HG03045 (cell line): ENCODE data around the gene VKORC1L1.
"Not testable (repeated sequence)": the region's sequence is repeated elsewhere in the genome, so short reads cannot be mapped to it uniquely, and the experiment has no call there.

Experiments used
- ATAC-seq: cut with Tn5 transposase; IDR thresholded peaks from one replicate; pipeline ENCODE4 v1.9.1; 2021; ENCODE audit warnings: mild to moderate bottlenecking, moderate library complexity; ENCODE audit not compliant: unreplicated experiment

VKORC1L1 gene

DNA sequence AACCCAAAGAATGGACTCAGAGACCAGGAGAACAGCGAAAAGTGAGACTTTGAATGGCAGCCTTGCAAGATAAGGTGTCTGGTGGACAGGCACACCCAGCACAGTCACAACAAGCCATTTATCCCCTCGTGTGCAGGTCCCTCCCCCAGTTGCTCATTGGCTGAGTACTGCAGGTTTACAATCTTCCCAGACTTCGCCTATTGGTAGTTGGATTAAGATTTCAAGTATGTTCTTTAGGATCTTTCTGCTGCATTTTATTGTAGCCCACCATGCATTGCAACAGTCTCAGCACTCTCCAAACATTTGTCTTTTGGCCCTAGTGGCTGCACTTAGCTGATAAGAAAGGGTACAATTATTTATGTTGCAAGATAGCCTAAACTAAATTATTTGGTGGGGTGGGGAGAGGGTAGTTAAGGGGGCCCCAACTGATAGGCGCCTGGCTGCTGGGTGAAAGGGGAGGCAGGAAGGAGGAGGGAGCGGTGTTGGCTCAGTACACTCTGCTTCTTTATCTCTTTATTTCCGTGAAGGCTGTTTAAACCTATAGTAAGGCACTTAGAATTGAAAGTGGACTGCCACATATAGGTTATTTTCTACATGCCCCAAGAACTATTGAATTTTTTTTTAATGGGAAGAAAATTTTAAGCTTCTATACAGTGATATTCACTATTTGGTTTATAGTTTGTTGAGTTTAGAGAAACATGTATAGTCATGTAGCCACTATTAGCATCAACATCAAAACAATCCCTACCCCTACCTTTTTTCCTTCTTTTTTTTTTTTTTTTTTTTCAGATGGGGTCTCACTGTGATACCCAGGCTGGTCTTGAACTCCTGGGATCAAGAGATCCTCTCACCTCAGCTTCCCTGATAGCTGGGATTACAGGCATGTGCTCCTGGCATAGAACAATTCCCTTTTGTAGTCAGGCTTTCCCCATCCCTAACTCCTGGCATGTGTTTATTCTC is 54.9 kb downstream of the VKORC1L1 start:
- no peak for ATAC-seq

DNA sequence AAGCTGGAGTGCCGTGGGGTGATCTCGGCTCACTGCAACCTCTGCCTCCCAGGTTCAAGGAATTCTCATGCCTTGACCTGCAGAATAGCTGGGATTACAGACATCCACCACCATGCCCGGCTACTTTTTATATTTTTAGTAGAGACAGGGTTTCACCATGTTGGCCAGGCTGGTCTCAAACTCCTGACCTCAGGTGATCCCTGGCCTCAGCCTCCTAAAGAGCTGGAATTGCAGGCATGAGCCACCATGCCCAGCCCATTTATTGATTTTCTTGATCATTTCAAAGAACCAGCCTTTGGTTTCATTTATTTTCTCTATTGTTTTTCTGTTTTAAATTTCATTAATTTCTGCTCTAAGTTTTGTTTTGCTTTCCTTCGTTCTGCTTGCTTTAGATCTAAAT is 58.8 kb downstream of the VKORC1L1 start:
- ATAC-seq: no peak

DNA sequence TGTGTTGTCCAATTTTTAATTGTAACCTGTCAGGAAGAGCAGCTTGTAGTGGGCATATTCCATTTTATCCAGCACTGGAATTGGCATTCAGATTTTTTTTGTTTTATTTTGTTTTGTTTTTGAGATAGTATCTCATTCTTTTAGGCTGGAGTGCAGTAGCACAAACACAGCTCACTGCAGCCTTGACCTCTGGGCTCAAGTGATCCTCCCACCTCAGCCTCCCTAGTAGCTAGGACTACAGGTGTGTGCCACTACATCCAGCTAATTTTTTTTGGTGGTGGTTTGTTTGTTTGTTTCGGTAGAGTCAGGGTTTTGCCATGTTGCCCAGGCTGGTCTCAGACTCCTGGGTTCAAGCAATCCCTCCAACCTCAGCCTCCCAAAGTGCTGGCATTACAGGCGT is 64.4 kb downstream of the VKORC1L1 start:
- ATAC-seq: no peak

DNA sequence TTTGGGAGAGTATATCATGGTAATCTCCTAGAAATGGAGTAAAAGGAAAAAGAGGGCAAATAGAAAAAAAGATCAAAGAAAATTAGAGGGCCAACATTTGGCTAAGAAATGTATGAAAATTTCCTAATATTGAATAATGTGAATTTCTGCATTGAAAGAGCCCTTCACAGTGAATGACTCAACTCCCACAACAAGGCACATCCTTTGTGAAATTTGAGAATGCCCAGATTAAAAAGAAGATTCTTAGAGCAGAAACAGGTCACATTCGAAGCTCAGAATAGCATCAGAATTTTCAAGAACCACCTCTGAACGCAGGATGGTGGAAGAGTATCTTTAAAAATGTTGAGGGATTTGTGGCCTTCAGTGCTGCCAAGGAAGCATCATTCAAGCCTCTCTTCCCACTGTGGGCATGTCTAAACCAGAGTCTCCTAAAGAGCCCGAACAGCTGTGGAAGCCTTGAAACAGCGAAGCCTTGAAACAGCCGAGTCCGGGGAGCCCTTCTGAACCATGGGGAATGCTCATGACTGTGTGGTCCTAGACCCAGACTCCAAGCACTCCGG is 65.5 kb downstream of the VKORC1L1 start:
- no peak for ATAC-seq

DNA sequence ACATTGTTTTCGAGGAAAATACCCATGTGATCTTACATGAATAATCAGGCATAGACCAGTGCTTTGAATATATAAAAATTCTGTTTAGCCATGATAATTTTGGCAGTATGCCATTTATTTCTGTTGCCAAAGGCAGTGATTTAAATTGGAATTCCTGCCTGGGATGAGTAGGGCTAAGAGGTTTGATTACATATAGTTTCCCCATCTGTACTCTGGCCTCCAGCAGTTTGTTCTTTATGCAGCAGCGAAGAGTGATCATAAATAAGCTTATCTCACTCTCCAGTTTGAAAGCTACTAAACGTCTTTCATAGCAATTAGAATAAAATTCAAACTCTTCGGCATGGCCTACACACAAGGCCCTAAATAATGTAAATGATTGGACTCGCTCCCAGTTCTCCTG is 72.9 kb downstream of the VKORC1L1 start:
- not testable (repeated sequence) for ATAC-seq

DNA sequence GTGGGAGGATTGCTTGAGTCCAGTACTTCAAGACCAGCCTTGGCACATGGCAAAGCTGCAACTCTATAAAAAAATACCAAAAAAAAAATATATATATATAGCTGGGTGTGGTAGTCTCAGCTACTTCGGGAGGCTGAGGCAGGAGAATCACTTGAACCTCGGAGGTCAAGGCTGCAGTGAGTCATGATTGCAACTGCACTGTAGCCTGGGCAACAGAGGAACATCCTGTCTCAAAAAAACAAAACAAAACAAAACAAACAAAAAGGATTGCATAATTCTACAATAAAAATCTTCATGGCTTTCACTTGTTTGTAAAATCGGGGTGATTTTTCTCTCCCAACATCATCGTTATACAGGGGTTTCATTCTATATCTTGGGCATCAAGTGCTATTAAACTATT is 74.0 kb downstream of the VKORC1L1 start:
- no peak for ATAC-seq

DNA sequence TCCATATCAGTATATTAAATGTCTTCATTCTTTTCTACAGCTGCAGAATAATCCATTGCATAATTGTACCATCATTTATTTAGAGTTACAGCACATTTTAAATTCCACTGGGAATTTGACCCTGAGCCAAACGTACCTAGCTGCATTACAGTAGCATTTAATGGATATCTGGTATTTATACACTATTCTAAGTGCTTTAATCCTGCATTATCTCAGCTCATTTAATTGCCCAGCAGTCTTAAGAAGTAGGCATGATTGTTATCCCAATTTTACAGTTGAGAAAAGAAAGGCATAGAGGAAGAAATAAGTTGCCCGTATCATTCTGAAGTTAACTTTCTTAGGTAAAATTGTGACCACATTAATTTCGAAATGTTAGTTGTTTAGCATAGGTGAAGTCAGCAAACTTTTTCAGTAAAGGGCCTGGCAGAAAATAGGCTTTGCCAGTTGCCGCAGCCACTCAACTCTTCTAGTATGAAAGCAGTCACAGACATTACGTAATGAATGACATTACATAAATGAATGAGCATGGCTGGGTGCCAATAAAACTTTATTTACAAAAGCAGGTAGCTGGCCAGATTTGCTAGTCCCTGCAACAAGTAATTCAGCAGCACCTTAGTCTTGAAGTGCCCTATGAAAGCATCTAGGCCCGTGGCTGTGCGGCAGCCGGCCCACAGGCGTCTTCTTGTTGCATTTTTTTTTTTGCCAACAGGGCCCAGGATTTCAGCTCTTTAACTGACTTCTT is 79.1 kb downstream of the VKORC1L1 start:
- no peak for ATAC-seq

DNA sequence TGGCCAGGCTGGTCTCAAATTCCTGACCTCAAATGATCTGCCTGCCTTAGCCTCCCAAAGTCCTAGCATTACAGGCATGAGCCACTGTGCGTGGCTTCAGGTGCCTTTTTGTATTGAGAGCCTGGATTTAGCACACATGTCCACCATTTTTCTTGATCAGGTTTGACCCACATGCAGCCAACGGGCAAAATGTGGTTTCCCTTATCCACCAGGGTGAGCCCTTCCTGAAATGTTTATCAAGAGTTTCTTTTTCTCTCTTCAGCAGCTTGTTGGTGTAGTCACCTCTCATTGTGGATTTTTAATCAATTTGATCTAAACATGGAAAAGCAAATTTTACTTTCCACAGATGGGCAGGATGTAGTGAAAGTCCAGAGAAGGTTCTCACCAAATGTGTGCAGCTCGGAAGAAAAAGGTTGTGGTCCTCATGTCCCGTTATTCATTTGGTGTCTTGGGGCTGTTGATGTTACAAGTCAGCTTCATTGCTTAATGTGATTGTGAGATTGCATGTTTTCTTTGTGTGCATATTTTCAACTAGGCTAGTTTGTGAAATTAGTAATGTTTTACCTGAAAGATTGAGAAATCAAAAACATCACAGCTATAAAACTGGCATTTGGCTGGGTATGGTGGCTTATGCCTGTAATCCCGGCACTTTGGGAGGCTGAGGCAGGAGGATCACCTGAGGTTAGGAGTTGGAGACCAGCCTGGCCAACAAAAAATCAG is 80.3 kb downstream of the VKORC1L1 start:
- ATAC-seq: no peak

DNA sequence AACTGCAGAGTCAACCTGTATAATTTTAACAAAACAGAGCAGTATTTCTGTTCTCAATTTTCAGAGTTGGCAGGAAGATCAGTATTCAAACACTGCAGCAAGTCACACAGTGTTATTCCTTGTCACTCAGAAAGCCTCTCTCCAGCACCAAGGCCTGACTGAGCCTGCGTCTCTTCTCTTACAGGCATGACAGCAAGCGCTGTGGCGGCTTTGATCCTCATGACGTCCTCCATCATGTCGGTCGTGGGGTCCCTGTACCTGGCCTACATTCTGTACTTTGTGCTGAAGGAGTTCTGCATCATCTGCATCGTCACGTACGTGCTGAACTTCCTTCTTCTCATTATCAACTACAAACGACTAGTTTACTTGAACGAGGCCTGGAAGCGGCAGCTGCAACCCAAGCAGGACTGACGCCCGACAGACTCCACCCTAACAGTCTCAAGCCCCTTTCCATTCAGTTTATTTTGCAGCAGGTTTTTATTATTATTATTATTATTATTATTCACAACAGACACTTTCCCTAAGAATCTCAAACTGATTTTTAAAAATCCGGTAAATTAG is 81.1 kb downstream of the VKORC1L1 start:
- ATAC-seq: no peak

DNA sequence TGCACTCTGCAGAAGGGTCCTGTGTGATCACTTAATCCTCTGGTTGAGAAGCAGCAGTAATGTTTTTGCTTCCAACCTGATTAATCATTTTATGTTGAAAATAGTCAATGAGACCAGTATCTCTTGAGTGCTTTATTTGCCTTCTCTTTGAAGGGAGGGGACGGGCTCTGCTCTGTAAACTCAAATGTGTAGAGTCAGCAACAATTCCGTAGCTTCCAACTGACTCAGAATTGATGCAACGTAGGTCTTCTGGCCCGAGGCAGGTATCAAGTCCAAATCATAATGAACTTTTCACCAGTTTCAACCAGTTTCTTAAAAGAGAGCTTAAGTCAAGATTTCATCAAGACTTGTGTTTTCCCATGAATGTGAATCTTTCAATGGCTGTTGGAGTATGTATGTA is 82.8 kb downstream of the VKORC1L1 start:
- no peak for ATAC-seq

DNA sequence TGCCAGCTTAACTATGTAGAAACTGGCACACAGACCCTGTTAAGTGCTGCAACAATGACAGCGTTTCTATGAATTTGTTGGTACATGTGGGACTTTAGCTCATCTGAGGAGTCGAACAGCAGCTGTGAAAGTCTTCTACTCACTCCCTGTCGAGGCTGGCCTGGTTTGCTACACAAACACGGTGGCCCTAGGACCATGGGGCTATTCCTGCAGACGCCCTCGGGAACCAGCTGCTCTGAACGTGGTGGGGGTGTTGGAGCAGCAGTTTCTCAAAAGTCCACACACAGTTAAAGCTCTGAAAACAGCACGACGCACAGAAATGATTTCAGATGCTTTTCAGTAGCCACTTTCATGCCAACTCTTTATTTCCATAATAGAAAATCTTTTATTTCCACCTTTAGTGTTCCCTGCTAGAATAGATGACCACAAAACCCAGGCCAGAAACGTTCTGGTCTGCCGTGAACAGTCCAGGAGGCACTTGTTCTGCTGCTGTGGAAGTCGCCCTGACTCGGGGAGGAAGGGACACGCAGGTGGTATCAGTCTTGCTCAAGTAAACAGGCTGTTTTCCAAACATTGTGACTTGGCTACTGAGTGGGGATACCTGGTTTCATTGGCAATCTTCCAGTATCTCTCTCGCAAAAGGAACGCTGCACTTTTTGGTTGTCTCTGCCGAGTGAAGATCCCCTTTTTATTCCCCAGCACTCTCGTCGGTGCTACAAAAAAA is 87.6 kb downstream of the VKORC1L1 start:
- no peak for ATAC-seq

DNA sequence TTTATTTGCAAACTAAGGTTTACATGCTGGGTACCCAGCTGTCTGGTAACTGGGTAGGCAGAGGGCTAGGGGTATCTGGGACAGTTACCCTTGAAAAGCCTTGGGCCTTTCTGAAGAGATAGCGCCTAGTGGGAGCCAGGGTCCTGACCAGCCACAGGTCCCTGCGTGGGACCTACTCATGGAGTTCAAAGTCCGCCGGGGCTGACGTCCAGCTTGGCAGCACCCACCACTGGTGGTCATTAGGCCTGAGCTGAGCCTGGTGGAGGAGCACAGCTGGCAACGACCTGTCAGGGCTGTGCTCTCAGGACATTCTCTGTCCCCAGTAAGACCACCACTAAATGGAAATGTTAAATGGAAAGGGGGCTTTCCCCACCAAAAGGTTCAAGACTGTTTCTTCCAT is 89.2 kb downstream of the VKORC1L1 start:
- ATAC-seq: no peak

DNA sequence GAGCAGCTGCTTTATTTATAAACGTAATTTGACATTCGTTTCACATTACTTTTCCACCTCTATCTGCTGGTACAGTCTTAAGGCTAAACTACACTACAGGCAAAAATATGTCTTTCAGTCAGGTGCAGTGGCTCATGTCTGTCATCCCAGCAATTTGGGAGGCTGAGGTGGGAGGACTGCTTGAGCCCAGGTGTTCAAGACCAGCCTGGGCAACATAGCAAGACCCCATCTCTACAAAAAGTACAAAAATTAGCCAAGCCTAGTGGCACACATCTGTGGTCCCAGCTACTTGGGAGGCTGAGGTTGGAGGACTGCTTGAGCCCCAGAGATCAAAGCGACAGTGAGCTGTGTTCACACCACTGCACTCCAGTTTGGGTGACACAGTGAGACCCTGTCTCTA is 91.8 kb downstream of the VKORC1L1 start:
- ATAC-seq: not testable (repeated sequence)

DNA sequence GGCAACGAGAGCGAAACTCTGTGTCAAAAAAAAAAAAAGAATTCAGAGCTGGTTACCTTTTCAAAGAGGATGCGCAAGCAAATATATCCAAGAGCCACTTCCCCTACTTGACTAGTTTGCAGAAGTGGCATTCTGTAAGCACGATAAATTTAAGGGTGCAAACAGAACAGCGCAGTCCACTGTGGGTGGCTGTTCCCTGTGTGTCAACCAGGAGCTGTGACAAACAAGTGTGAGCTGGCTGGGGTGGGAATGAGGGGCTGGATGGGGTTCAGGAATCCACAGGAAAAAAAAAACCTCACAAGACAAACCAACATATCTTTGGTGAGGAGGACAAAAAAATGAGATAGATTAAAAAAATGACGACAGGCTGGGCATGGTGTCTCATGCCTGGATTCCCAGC is 93.3 kb downstream of the VKORC1L1 start:
- ATAC-seq: no peak

DNA sequence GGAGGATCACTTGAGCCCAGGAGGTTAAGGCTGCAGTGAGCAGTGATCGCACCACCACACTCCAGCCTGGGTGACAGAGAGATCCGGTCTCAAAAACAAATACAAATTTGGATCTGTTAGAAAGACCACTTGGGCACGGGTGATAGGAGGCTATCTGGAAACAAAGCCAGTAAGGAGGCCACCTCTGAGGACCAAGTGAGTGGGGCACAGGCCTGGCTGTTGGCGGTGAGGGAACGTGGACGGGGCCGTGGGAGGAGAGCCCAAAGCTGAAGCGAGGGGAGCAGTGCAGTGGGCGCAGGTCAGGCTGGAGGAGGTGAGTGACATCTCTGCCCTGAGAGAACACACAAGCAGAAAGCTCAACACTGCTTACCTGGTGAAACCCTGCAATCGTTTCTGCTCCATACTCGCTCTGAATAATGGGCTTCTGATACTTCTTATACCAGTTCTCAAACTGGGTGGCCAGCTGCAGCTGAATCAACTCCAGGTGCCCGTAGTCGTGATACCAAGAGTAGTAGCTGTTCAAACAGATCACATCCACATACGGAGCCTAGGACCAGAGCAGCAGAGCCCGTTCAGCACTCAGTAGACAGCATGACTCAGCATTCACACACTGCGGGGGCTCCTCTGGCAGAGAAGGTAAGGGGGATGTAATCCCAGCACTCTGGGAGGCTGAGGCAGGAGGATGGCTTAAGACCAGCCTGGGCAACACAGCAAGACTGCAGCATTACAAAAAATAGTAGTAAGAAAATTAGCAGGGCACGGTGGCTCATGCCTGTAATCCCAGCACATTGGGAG is 94.7 kb downstream of the VKORC1L1 start:
- ATAC-seq: no peak

DNA sequence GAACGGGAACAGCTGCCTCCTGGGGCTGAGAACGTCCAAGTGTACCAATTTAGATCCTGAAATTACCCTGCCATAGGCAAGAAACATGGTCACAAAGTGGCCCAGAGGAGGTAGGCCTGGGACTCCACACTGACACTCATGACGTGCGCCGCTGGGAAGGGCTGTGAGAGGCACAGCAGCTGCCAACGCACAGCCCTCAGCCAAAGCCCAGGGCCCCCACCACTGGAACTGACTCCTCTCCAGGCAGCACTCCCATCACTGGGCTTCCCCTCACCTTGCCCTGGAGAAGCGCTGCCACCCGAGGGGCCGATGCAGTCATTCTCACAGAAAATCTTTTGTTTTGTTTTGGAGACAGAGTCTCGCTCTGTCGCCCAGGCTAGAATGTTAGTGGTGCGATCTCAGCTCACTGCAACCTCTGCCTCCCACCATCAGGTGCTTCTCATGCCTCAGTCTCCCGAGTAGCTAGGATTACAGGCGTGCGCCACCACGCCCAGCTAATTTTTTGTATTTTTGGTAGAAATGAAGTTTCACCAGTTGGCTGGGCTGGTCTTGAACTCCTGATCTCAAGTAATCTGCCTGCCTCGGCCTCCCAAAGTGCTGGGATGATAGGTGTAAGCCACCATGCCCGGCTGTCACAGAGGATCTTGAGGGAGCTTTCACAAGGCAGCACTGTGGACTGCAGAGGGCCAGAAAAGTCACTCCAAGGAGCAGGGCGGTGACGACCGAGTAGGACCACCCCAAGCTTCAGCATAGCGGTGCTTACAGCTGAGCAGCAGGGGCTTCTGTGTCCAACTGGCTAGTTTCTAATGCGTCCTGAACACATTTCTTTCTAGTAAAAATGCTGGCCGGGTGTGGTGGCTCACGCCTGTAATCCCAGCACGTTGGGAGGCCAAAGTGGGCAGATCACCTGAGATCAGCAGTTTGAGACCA is 95.6 kb downstream of the VKORC1L1 start:
- no peak for ATAC-seq

DNA sequence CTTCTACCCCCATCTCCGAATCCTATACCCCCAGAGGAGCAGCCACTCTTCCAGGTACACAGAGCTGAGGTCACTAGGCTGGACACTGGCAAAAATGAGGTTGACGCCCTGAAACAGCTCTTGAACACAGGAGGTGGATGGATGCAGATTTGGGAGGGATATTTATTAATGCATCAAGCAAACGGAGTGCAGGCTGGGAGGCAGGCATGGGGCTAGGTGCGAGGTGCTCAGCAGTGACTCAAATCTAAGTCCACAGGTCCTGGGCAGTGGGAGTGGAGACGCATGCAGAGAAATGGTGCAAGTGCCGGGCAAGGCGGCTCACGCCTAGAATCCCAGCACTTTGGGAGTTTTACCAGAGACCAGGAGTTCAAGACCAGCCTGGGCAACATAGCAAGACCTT is 98.1 kb downstream of the VKORC1L1 start:
- no peak for ATAC-seq

DNA sequence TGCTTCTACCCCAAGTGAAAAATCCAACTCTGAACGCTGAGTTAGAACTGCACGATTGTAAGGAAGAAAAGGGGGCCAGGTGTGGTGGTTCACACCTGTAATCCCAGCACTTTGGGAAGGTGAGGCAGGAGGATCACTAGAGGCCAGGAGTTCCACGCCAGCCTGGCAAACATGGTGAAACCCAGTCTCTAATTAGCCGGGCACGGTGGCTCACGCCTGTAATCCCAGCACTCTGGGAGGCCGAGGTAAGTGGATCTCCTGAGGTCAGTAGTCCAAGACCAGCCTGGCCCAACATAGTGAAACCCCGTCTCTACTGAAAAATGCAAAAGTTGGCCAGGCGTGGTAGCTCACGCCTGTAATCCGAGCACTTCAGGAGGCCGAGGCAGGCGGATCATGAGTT is 100.1 kb downstream of the VKORC1L1 start:
- no peak for ATAC-seq
